GM23248 (cell line): ENCODE results near the gene ERC2. TPM values are rescaled to one million over a fixed set of nuclear protein-coding genes. Genes with fewer than 3 reads are reported as not detected.

Experiments
- DNase-seq: peaks from one replicate; pipeline ENCODE4 v3.0.0-alpha.2; 2015
- H2AFZ ChIP-seq: fragments of 200-600 bp; sonication (generic); 2 replicates; pipeline ENCODE4 v1.6.1; 2016; ENCODE audit warnings: antibody characterized with exemption
- H3F3A ChIP-seq: fragments of 200-600 bp; sonication (generic); 2 replicates; pipeline ENCODE4 v1.6.1; 2016; ENCODE audit warnings: mild to moderate bottlenecking, antibody characterized with exemption, mixed run types; ENCODE audit not compliant: insufficient read depth
- H3K27ac ChIP-seq: fragments of 200-600 bp; sonication (generic); 2 replicates; pipeline ENCODE4 v1.5.1; 2016; ENCODE audit warnings: mild to moderate bottlenecking
- H3K27me3 ChIP-seq: fragments of 200-600 bp; sonication (generic); replicated peaks from 2 replicates; pipeline ENCODE4 v1.6.1; 2016; ENCODE audit warnings: mild to moderate bottlenecking; ENCODE audit not compliant: insufficient read depth
- H3K36me3 ChIP-seq: fragments of 200-600 bp; sonication (generic); 2 replicates; pipeline ENCODE4 v1.6.1; 2016; ENCODE audit warnings: low read depth, mild to moderate bottlenecking
- H3K4me1 ChIP-seq: fragments of 200-600 bp; sonication (generic); 2 replicates; pipeline ENCODE4 v1.6.1; 2016; ENCODE audit warnings: mild to moderate bottlenecking; ENCODE audit not compliant: insufficient read depth
- H3K4me2 ChIP-seq: fragments of 200-600 bp; sonication (generic); one replicate; pipeline ENCODE4 v1.6.1; 2016; ENCODE audit warnings: mild to moderate bottlenecking; ENCODE audit not compliant: unreplicated experiment
- H3K4me3 ChIP-seq: fragments of 200-600 bp; sonication (generic); 2 replicates; pipeline ENCODE4 v1.5.1; 2016; ENCODE audit warnings: mild to moderate bottlenecking
- H3K79me2 ChIP-seq: fragments of 200-600 bp; sonication (generic); 2 replicates; pipeline ENCODE4 v1.6.1; 2016; ENCODE audit warnings: mild to moderate bottlenecking; ENCODE audit not compliant: insufficient read depth
- H3K9ac ChIP-seq: fragments of 200-600 bp; sonication (generic); 2 replicates; pipeline ENCODE4 v1.6.1; 2016; ENCODE audit warnings: mild to moderate bottlenecking
- H3K9me2 ChIP-seq: fragments of 200-600 bp; sonication (generic); 2 replicates; pipeline ENCODE4 v1.6.1; 2016; ENCODE audit warnings: mixed run types, mild to moderate bottlenecking, moderate library complexity; ENCODE audit not compliant: insufficient read depth
- H3K9me3 ChIP-seq: fragments of 200-600 bp; sonication (generic); one replicate; pipeline ENCODE4 v1.6.1; 2017; ENCODE audit warnings: low read depth
- H4K20me1 ChIP-seq: fragments of 200-600 bp; sonication (generic); 2 replicates; pipeline ENCODE4 v1.6.0; 2016; ENCODE audit not compliant: insufficient read depth
- EZH2 ChIP-seq: fragments of 200-600 bp; sonication (generic); IDR thresholded peaks from 2 replicates; pipeline ENCODE4 v1.6.1; 2018; ENCODE audit warnings: antibody characterized with exemption, mild to moderate bottlenecking; ENCODE audit not compliant: insufficient read depth, poor library complexity, severe bottlenecking
- EZH2phosphoT487 ChIP-seq: fragments of 200-600 bp; sonication (generic); IDR thresholded peaks from 2 replicates; pipeline ENCODE4 v1.6.1; 2018; ENCODE audit warnings: antibody characterized with exemption, moderate library complexity, mild to moderate bottlenecking, low read depth; ENCODE audit not compliant: insufficient read depth
- WGBS, 2 experiments: methylation state at CpG; one replicate each; pipeline ENCODE4 v1.1.6; 2015 to 2017; ENCODE audit warnings: low lambda C conversion rate in 2 of 2, low coverage in 1 of 2; ENCODE audit errors: missing lambda C conversion rate in 2 of 2; 5-methylcytosine and 5-hydroxymethylcytosine counted together
- in situ Hi-C: fragments of 300-500 bp; cut with MboI; formaldehyde crosslinking; loops from 2 replicates; pipeline ENCODE4 v1.15.0; 2020
- polyA plus RNA-seq: library from polyadenylated mRNA; unstranded; fragments of >200 nt; fragmentation: Nextera tagmentation; extraction: Ambion mirVana; gene quantifications from 2 replicates; pipeline ENCODE4 v1.2.1, GENCODE V29; 2016
- total RNA-seq: library from RNA; depleted of rRNA; stranded (reverse); fragments of >200 nt; shearing (Covaris generic); gene quantifications from 2 replicates; pipeline ENCODE4 v1.2.3, GENCODE V29; 2014

ERC2 gene
- total and polyA plus RNA-seq, 2 experiments from 2014 or later = not detected

DNA sequence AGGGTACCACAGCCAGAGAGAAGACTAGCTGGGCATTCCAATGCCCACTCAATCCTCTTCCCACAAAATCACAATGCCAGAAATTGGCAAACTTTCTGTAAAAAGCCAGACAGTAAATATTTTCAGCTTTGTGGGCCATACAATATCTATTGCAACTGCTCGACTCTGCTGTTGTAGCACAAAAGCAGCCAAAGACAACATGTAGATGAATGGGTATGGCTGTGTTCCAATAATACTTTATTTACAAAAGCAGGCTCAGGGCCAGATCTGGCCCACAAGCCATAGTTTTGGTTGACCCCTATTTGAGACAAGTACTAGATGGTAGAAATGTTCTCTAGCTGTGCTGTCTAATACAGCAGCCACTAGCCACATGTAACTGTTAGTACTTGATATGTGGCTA lies 330.9 kb downstream of the ERC2 start:
- Histone ChIP-seq H3K4me2 (no peak overlapping the region), H4K20me1 (no peaks in the 10 kb centered on the region), H3K9me2 (no peaks in the 10 kb centered on the region), H3K27ac (no peak overlapping the region), H3F3A (peaks cover 5% of the 10 kb centered on the region; the same call in 1 of the 2 replicates), H3K4me1 (peaks cover 20% of the 10 kb centered on the region), H3K9me3 (no peaks in the 10 kb centered on the region), H3K79me2 (no peaks in the 10 kb centered on the region), H3K36me3 (no peaks in the 10 kb centered on the region), H2AFZ (no peak overlapping the region), H3K4me3 (no peak overlapping the region), H3K9ac (no peak overlapping the region), H3K27me3 (no peaks in the 10 kb centered on the region)
- TF ChIP-seq EZH2 = no peak
- in situ Hi-C loops = no loop called here
- WGBS, 2 experiments = 56 to 70% methylated on average over 1 of the region's 1 CpG
- DNase-seq = no peak

- H3K27me3 ChIP-seq = no peaks in the 10 kb centered on the region
- no peak overlapping the region for H3K27ac ChIP-seq
- H3K9me3 ChIP-seq = no peaks in the 10 kb centered on the region
- peaks cover 11% of the 10 kb centered on the region for H3F3A ChIP-seq
- H3K79me2 ChIP-seq = no peaks in the 10 kb centered on the region
- 64 to 69% methylated on average over 2 of the region's 2 CpGs for WGBS, 2 experiments
- H3K36me3 ChIP-seq = no peaks in the 10 kb centered on the region
- no peak overlapping the region for H2AFZ ChIP-seq
- no peak for DNase-seq
- no peak overlapping the region for H3K4me2 ChIP-seq
- no peak for TF ChIP-seq EZH2
- no peak for TF ChIP-seq EZH2phosphoT487
- H3K4me3 ChIP-seq = no peak overlapping the region
- in situ Hi-C loops = no loop called here
- H4K20me1 ChIP-seq = no peaks in the 10 kb centered on the region
- peaks cover 27% of the 10 kb centered on the region for H3K4me1 ChIP-seq
- no peak overlapping the region for H3K9ac ChIP-seq
- H3K9me2 ChIP-seq = no peaks in the 10 kb centered on the region
These were observed 331.8 kb downstream of the ERC2 start for GRCh38 chr3:56136514-56136913.

- TF ChIP-seq EZH2phosphoT487 (no peak), EZH2 (no peak)
- H3K9me2 ChIP-seq = no peaks in the 10 kb centered on the region
- H3K9ac ChIP-seq = no peak overlapping the region
- H3K27me3 ChIP-seq = no peaks in the 10 kb centered on the region
- H3K36me3 ChIP-seq = no peaks in the 10 kb centered on the region
- in situ Hi-C loops = no loop called here
- H3K27ac ChIP-seq = no peak overlapping the region
- peaks cover 29% of the 10 kb centered on the region for H3K4me1 ChIP-seq
- WGBS, 2 experiments = 43% methylated on average over 4 of the region's 4 CpGs
- DNase-seq = no peak
- H3K79me2 ChIP-seq = no peaks in the 10 kb centered on the region
- H3K9me3 ChIP-seq = no peaks in the 10 kb centered on the region
- no peak overlapping the region for H3K4me3 ChIP-seq
- H2AFZ ChIP-seq = no peak overlapping the region
- no peaks in the 10 kb centered on the region for H4K20me1 ChIP-seq
- peaks cover 11% of the 10 kb centered on the region for H3F3A ChIP-seq
- H3K4me2 ChIP-seq = no peak overlapping the region
These were observed 332.3 kb downstream of the ERC2 start for GRCh38 chr3:56135941-56136340.

GRCh38 chr3:56133423-56133822 lies 334.8 kb downstream of the ERC2 start:
- peak overlapping the region; percentile 38 for H3K27ac ChIP-seq
- WGBS, 2 experiments = 76 to 84% methylated on average over 2 of the region's 2 CpGs
- no peak for TF ChIP-seq EZH2
- TF ChIP-seq EZH2phosphoT487 = no peak
- H3K4me3 ChIP-seq = no peak overlapping the region
- peaks cover 29% of the 10 kb centered on the region for H3K4me1 ChIP-seq
- no peaks in the 10 kb centered on the region for H3K9me3 ChIP-seq
- in situ Hi-C loops = no loop called here
- no peaks in the 10 kb centered on the region for H3K36me3 ChIP-seq
- no peak overlapping the region for H2AFZ ChIP-seq
- H3F3A ChIP-seq = peaks cover 11% of the 10 kb centered on the region
- H4K20me1 ChIP-seq = no peaks in the 10 kb centered on the region
- H3K79me2 ChIP-seq = no peaks in the 10 kb centered on the region
- H3K9me2 ChIP-seq = no peaks in the 10 kb centered on the region
- H3K4me2 ChIP-seq = peak overlapping the region; percentile 52
- DNase-seq = peak; percentile 80
- H3K27me3 ChIP-seq = no peaks in the 10 kb centered on the region
- H3K9ac ChIP-seq = no peak overlapping the region; the same call in 1 of the 2 replicates

DNA sequence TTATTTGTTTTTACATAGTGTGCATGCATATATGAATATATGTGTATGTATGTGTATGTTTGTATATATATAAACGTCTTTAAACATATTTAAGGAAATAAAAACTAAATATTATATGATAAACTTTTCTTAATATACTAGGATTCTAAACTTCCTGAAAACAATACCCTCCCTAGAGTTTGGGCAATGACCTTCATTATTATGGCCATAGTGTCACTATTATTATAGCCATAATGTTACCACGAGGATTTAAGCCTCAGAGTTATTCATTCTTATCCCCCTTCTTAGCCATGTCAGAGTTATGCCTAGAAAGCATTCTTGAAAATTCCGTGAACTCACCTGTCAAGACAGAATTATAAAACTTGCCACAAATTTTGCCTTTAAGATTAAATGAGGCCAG lies 335.5 kb downstream of the ERC2 start:
- H3K4me1 ChIP-seq = peaks cover 29% of the 10 kb centered on the region
- TF ChIP-seq EZH2phosphoT487 (no peak), EZH2 (no peak)
- no peaks in the 10 kb centered on the region for H4K20me1 ChIP-seq
- H3K9me3 ChIP-seq = no peaks in the 10 kb centered on the region
- no peak overlapping the region for H2AFZ ChIP-seq
- no peak overlapping the region for H3K4me3 ChIP-seq
- H3K27me3 ChIP-seq = no peaks in the 10 kb centered on the region
- DNase-seq = no peak
- no peaks in the 10 kb centered on the region for H3K9me2 ChIP-seq
- in situ Hi-C loops = no loop called here
- H3K79me2 ChIP-seq = no peaks in the 10 kb centered on the region
- H3K9ac ChIP-seq = no peak overlapping the region; the same call in 1 of the 2 replicates
- H3K4me2 ChIP-seq = peak overlapping the region; percentile 77
- H3F3A ChIP-seq = peaks cover 11% of the 10 kb centered on the region
- H3K27ac ChIP-seq = peak overlapping the region; percentile 59
- 97 to 100% methylated on average over 3 of the region's 3 CpGs for WGBS, 2 experiments
- H3K36me3 ChIP-seq = no peaks in the 10 kb centered on the region
